OCI-LY1 (cell line): ENCODE results near the gene C11orf65.
"Not testable (repeated sequence)": the region's sequence is repeated elsewhere in the genome, so short reads cannot be mapped to it uniquely, and the experiment has no call there.

ENCODE experiments used
- H2AFZ ChIP-seq: fragments of 200-600 bp; sonication (generic), shearing (Covaris generic); 2 replicates; pipeline ENCODE4 v1.6.0; 2014; ENCODE audit warnings: antibody characterized with exemption, mild to moderate bottlenecking, low read length
- H3F3A ChIP-seq: fragments of 200-600 bp; sonication (generic), shearing (Covaris generic); 2 replicates; pipeline ENCODE4 v1.6.0; 2014; ENCODE audit warnings: mild to moderate bottlenecking, antibody characterized with exemption, low read length, moderate library complexity; ENCODE audit not compliant: insufficient read depth
- H3K27ac ChIP-seq: fragments of 200-600 bp; sonication (generic); 2 replicates; pipeline ENCODE4 v1.5.1; 2014; ENCODE audit warnings: low read length, mixed run types, mild to moderate bottlenecking, low read depth; ENCODE audit not compliant: poor library complexity, severe bottlenecking
- H3K27me3 ChIP-seq: fragments of 200-600 bp; sonication (generic); 2 replicates; pipeline ENCODE4 v1.6.0; 2014; ENCODE audit warnings: antibody characterized with exemption, mild to moderate bottlenecking, low read length, moderate library complexity; ENCODE audit not compliant: insufficient read depth
- H3K36me3 ChIP-seq: fragments of 200-600 bp; sonication (generic); 2 replicates; pipeline ENCODE4 v1.6.1; 2014; ENCODE audit warnings: mild to moderate bottlenecking, antibody characterized with exemption, low read length, moderate library complexity, mixed read lengths; ENCODE audit not compliant: insufficient read depth
- H3K4me1 ChIP-seq: fragments of 200-600 bp; sonication (generic); 2 replicates; pipeline ENCODE4 v1.5.1; 2014; ENCODE audit warnings: mild to moderate bottlenecking, low read length, moderate library complexity; ENCODE audit not compliant: insufficient read depth, severe bottlenecking
- H3K4me2 ChIP-seq: fragments of 200-600 bp; sonication (generic), shearing (Covaris generic); 2 replicates; pipeline ENCODE4 v1.6.1; 2014; ENCODE audit warnings: low read length
- H3K4me3 ChIP-seq: fragments of 200-600 bp; sonication (generic); 2 replicates; pipeline ENCODE4 v1.5.1; 2014; ENCODE audit warnings: low read length, low read depth, mild to moderate bottlenecking, mixed read lengths; ENCODE audit not compliant: poor library complexity, severe bottlenecking
- H3K79me2 ChIP-seq: fragments of 200-600 bp; shearing (Covaris generic); 2 replicates; pipeline ENCODE4 v1.6.1; 2016; ENCODE audit warnings: mixed run types, low read length, mixed read lengths; ENCODE audit not compliant: insufficient read depth
- H3K9ac ChIP-seq: fragments of 200-600 bp; sonication (generic), shearing (Covaris generic); 2 replicates; pipeline ENCODE4 v1.6.1; 2014; ENCODE audit warnings: mild to moderate bottlenecking, low read length, mixed read lengths
- H3K9me2 ChIP-seq: fragments of 200-600 bp; sonication (generic), shearing (Covaris generic); 2 replicates; pipeline ENCODE4 v1.6.1; 2014; ENCODE audit warnings: low read depth, mild to moderate bottlenecking, low read length, mixed read lengths
- H3K9me3 ChIP-seq: fragments of 200-600 bp; shearing (Covaris generic); 2 replicates; pipeline ENCODE4 v1.6.1; 2014; ENCODE audit warnings: low read length, mixed read lengths
- H4K20me1 ChIP-seq: fragments of 200-600 bp; sonication (generic), shearing (Covaris generic); 2 replicates; pipeline ENCODE4 v1.6.0; 2016; ENCODE audit warnings: mild to moderate bottlenecking, low read length; ENCODE audit not compliant: insufficient read depth
- CTCF ChIP-seq: fragments of 200-600 bp; sonication (generic), shearing (Covaris generic); IDR thresholded peaks from 2 replicates; pipeline ENCODE4 v1.5.1; 2017; ENCODE audit warnings: mild to moderate bottlenecking, antibody characterized with exemption, low read length, moderate library complexity, mixed read lengths
- EZH2 ChIP-seq: fragments of 200-600 bp; sonication (generic), shearing (Covaris generic); IDR thresholded peaks from 2 replicates; pipeline ENCODE4 v1.8.0; 2017; ENCODE audit warnings: borderline replicate concordance, mixed run types, mild to moderate bottlenecking, antibody characterized with exemption, low read length, moderate library complexity, mixed read lengths

Gene C11orf65

GRCh38 chr11:108431370-108431769 is 36.0 kb downstream of the C11orf65 start:
- Histone ChIP-seq H3K36me3 (no peaks in the 10 kb centered on the region), H4K20me1 (no peaks in the 10 kb centered on the region), H3K79me2 (no peaks in the 10 kb centered on the region), H3K4me2 (no peak overlapping the region), H3K4me1 (no peaks in the 10 kb centered on the region), H3K27ac (no peak overlapping the region), H3K27me3 (no peaks in the 10 kb centered on the region), H3K4me3 (no peak overlapping the region), H3K9me3 (0 out of 2 replicates have a peak, but pooled peaks cover 2% of the 10 kb centered on the region), H3K9ac (no peak overlapping the region), H3K9me2 (no peaks in the 10 kb centered on the region), H2AFZ (no peak overlapping the region), H3F3A (no peaks in the 10 kb centered on the region)
- TF ChIP-seq EZH2 (no peak), CTCF (no peak)

GRCh38 chr11:108417551-108417950 is 49.8 kb downstream of the C11orf65 start:
- not testable (repeated sequence) for H3K79me2 ChIP-seq, H3F3A ChIP-seq, H3K27ac ChIP-seq, H3K9ac ChIP-seq, H3K36me3 ChIP-seq, H3K27me3 ChIP-seq, H4K20me1 ChIP-seq, H3K4me2 ChIP-seq, H3K9me2 ChIP-seq, H3K4me3 ChIP-seq, H3K4me1 ChIP-seq, H2AFZ ChIP-seq, H3K9me3 ChIP-seq
- TF ChIP-seq CTCF: peak; percentile 55

GRCh38 chr11:108414958-108415357 is 52.4 kb downstream of the C11orf65 start:
- Histone ChIP-seq H3K9me3 (no peaks in the 10 kb centered on the region), H3K9me2 (no peaks in the 10 kb centered on the region), H3K27ac (no peak overlapping the region), H3K4me1 (no peaks in the 10 kb centered on the region), H3K79me2 (no peaks in the 10 kb centered on the region), H3K4me3 (no peak overlapping the region), H3K36me3 (no peaks in the 10 kb centered on the region), H3K4me2 (no peak overlapping the region), H4K20me1 (no peaks in the 10 kb centered on the region), H3F3A (no peaks in the 10 kb centered on the region), H2AFZ (no peak overlapping the region), H3K9ac (no peak overlapping the region), H3K27me3 (no peaks in the 10 kb centered on the region)
- TF ChIP-seq CTCF (no peak), EZH2 (no peak)
